Spleen (tissue), 7 donors: ENCODE results near the gene PSMF1.

Experiments
- POLR2A ChIP-seq, 3 donors: fragments of 450-650 bp; IDR thresholded peaks; one replicate each; pipeline ENCODE4 v1.5.1; 2017; ENCODE audit warnings: antibody characterized with exemption in 3 of 3, mild to moderate bottlenecking in 1 of 3
- POLR2AphosphoS5 ChIP-seq, 3 donors: sonication (generic); formaldehyde crosslinking; IDR thresholded peaks; one replicate each; pipeline ENCODE4 v1.5.1; 2017; ENCODE audit warnings: antibody characterized with exemption in 3 of 3
- TF ChIP-seq, protein P1 (sequence below), 11 experiments: fragments of 200-600 bp in 7 of 11; fragments of 450-650 bp in 4 of 11; sonication (generic) in 4 of 11; IDR thresholded peaks in 8 of 11; conservative IDR thresholded peaks in 3 of 11; 1 replicate in 7 of 11; 2 replicates in 4 of 11; pipeline versions ENCODE4 v1.4.0 to v1.8.0; 2016 to 2021; ENCODE audit warnings: antibody characterized with exemption in 11 of 11, inconsistent platforms in 4 of 11, mild to moderate bottlenecking in 1 of 11
- donor health status: DM: no; HTN: no; CAD: no; lungs with moderate emphysema.
- donor health status: DM: no; HTN: no; CAD: no.
- donor health status: DM: no; HTN: no; CAD: no.

DNA sequence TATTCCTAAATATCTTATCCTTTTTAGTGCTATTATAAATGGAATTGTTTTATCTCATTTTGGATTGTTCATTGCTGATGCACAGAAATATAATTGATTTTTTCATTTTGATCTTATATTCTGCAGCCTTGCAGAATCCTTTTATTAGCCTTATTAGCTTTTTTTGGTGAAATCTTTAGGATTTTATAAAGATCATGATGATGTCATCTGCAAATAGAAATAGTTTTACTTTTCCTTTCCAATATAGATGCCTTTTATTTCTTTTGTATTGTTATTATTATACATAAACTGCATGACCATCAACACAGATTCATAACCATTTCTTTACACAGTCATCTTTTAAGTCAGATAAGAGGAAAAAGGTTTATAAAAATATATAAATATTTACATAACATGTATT is 16.9 kb upstream of the PSMF1 start:
- TF ChIP-seq, protein P1, sequence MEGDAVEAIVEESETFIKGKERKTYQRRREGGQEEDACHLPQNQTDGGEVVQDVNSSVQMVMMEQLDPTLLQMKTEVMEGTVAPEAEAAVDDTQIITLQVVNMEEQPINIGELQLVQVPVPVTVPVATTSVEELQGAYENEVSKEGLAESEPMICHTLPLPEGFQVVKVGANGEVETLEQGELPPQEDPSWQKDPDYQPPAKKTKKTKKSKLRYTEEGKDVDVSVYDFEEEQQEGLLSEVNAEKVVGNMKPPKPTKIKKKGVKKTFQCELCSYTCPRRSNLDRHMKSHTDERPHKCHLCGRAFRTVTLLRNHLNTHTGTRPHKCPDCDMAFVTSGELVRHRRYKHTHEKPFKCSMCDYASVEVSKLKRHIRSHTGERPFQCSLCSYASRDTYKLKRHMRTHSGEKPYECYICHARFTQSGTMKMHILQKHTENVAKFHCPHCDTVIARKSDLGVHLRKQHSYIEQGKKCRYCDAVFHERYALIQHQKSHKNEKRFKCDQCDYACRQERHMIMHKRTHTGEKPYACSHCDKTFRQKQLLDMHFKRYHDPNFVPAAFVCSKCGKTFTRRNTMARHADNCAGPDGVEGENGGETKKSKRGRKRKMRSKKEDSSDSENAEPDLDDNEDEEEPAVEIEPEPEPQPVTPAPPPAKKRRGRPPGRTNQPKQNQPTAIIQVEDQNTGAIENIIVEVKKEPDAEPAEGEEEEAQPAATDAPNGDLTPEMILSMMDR (IDR thresholded peaks at IDR 0.05 in 8 of 11, conservative IDR thresholded peaks at IDR 0.05 in 3 of 11), result no peak
- no peak for TF ChIP-seq POLR2A (IDR thresholded peaks at IDR 0.05)
- TF ChIP-seq POLR2AphosphoS5 (IDR thresholded peaks at IDR 0.05), result no peak
